PC-3 (cell line): ENCODE results near the gene CCDC80. TPM values are rescaled to one million over a fixed set of nuclear protein-coding genes. Genes with fewer than 3 reads are reported as not detected.

Source experiments
- ATAC-seq: fragments of 200-7000 bp; cut with Tn5 transposase; 2 replicates; pipeline ENCODE4 v1.9.1; 2020; ENCODE audit warnings: mild to moderate bottlenecking, moderate library complexity
- BruUV-seq: library from RNA; stranded (reverse); fragments of 400-500 nt; replicated peaks from 2 replicates; lab custom pipeline; 2021; lab: Mats Ljungman, UMichigan
- CTCF ChIA-PET: fragments of 300-600 bp; sonication (Branson Sonifier 250); formaldehyde crosslinking; loops from one replicate; lab custom pipeline; 2022; ENCODE audit warnings: antibody characterized with exemption; lab: Charles Lee
- POLR2A ChIA-PET: fragments of 300-600 bp; sonication (Branson Sonifier 250); formaldehyde crosslinking; loops from one replicate; lab custom pipeline; 2022; ENCODE audit warnings: antibody characterized with exemption; ENCODE audit not compliant: unreplicated experiment; lab: Charles Lee
- DNase-seq: peaks from one replicate; pipeline ENCODE4 v3.0.0-alpha.2; 2015
- H2AFZ ChIP-seq: fragments of 300-600 bp; sonication (generic); 2 replicates; pipeline ENCODE4 v1.6.0; 2016; ENCODE audit warnings: antibody characterized with exemption, low read length
- H3F3A ChIP-seq: fragments of 300-600 bp; sonication (generic); one replicate; pipeline ENCODE4 v1.6.0; 2017; ENCODE audit warnings: antibody characterized with exemption, low read length, control low read depth, mild to moderate bottlenecking; ENCODE audit not compliant: unreplicated experiment
- H3K27ac ChIP-seq: fragments of 300-600 bp; sonication (generic); 2 replicates; pipeline ENCODE4 v1.5.1; 2016; ENCODE audit warnings: mild to moderate bottlenecking, low read length
- H3K27me3 ChIP-seq: fragments of 300-600 bp; sonication (generic); 2 replicates; pipeline ENCODE4 v1.6.1; 2016; ENCODE audit warnings: low read length, mixed read lengths
- H3K36me3 ChIP-seq: fragments of 300-600 bp; sonication (generic); 2 replicates; pipeline ENCODE4 v1.6.1; 2016; ENCODE audit warnings: low read depth, mixed run types, low read length, mixed read lengths
- H3K4me1 ChIP-seq: fragments of 300-600 bp; sonication (generic); 2 replicates; pipeline ENCODE4 v1.5.1; 2016; ENCODE audit warnings: low read length; ENCODE audit not compliant: insufficient read depth
- H3K4me2 ChIP-seq: fragments of 300-600 bp; sonication (generic); 2 replicates; pipeline ENCODE4 v1.6.0; 2016; ENCODE audit warnings: low read length
- H3K4me3 ChIP-seq: fragments of 300-600 bp; sonication (generic); 2 replicates; pipeline ENCODE4 v1.5.1; 2016; ENCODE audit warnings: mild to moderate bottlenecking, low read length, mixed read lengths
- H3K79me2 ChIP-seq: fragments of 300-600 bp; sonication (generic); 2 replicates; pipeline ENCODE4 v1.6.1; 2017; ENCODE audit warnings: low read length, mixed read lengths
- H3K9ac ChIP-seq: fragments of 300-600 bp; sonication (generic); 2 replicates; pipeline ENCODE4 v1.6.0; 2016; ENCODE audit warnings: mild to moderate bottlenecking, low read length
- H3K9me2 ChIP-seq: fragments of 300-600 bp; sonication (generic); replicated peaks from 2 replicates; pipeline ENCODE4 v1.6.1; 2016; ENCODE audit warnings: mixed run types, low read length, mixed read lengths
- H3K9me3 ChIP-seq: fragments of 300-600 bp; sonication (generic); 2 replicates; pipeline ENCODE4 v1.6.1; 2016; ENCODE audit warnings: low read length, mixed read lengths
- H4K20me1 ChIP-seq: fragments of 300-600 bp; sonication (generic); 2 replicates; pipeline ENCODE4 v1.6.1; 2016; ENCODE audit warnings: low read length, mixed read lengths
- CTCF ChIP-seq: fragments of 300-600 bp; sonication (generic); conservative IDR thresholded peaks from 2 replicates; pipeline ENCODE4 v1.5.1; 2017; ENCODE audit warnings: antibody characterized with exemption, low read depth, mild to moderate bottlenecking, low read length
- EZH2 ChIP-seq: fragments of 300-600 bp; sonication (generic); IDR thresholded peaks from one replicate; pipeline ENCODE4 v1.6.1; 2017; ENCODE audit warnings: antibody characterized with exemption, mild to moderate bottlenecking, low read length; ENCODE audit not compliant: unreplicated experiment
- EZH2phosphoT487 ChIP-seq: fragments of 300-600 bp; sonication (generic); IDR thresholded peaks from 2 replicates; pipeline ENCODE4 v1.6.1; 2018; ENCODE audit warnings: mild to moderate bottlenecking, antibody characterized with exemption, low read length, borderline replicate concordance
- intact Hi-C: fragments of 100-400 bp; cut with micrococcal nuclease; formaldehyde crosslinking; loops from 2 replicates; pipeline ENCODE4 v1.9.0; 2023
- total RNA-seq: library from RNA; depleted of rRNA; stranded (reverse); fragments of >200 nt; gene quantifications from 2 replicates; pipeline ENCODE4 v1.2.3, GENCODE V29; 2014

Gene CCDC80
- total RNA-seq, 1 experiment from 2014 or later = 17.0 TPM

GRCh38 chr3:112557976-112558375 lies 83.0 kb downstream of the CCDC80 start:
- ChIA-PET CTCF (no interaction called here), POLR2A (no interaction called here)
- no peak overlapping the region for H3K27ac ChIP-seq
- H3F3A ChIP-seq = no peaks in the 10 kb centered on the region
- peaks cover 6% of the 10 kb centered on the region for H3K36me3 ChIP-seq
- peaks cover 24% of the 10 kb centered on the region for H3K4me1 ChIP-seq
- H3K4me3 ChIP-seq = no peak overlapping the region
- no peaks in the 10 kb centered on the region for H3K9me2 ChIP-seq
- ATAC-seq (no peak), DNase-seq (no peak)
- no TSS peak for BruUV-seq
- no peak overlapping the region for H2AFZ ChIP-seq
- intact Hi-C loops = no loop called here
- peaks cover 27% of the 10 kb centered on the region; the same call in 1 of the 2 replicates for H4K20me1 ChIP-seq
- no peak overlapping the region for H3K9ac ChIP-seq
- no peaks in the 10 kb centered on the region for H3K9me3 ChIP-seq
- H3K27me3 ChIP-seq = no peaks in the 10 kb centered on the region
- H3K79me2 ChIP-seq = peaks cover 77% of the 10 kb centered on the region
- H3K4me2 ChIP-seq = no peak overlapping the region
- TF ChIP-seq EZH2 (no peak), EZH2phosphoT487 (no peak), CTCF (no peak)

GRCh38 chr3:112555535-112556170 lies 85.3 kb downstream of the CCDC80 start:
- peak; percentile 85 for ATAC-seq
- CTCF ChIA-PET = interaction anchor here (0.6 to 0.7 kb wide), 2 partner anchors 159 to 444 kb away, joined by 3 read pairs; no protein-coding TSS in a partner anchor
- POLR2A ChIA-PET = interaction anchor here (0.7 kb wide), 1 partner anchor 92 kb away, joined by 4 read pairs; no protein-coding TSS in a partner anchor

More at GRCh38 chr3:112555535-112556170, 85.3 kb downstream of the CCDC80 start:
- peaks cover 92% of the 10 kb centered on the region for H3K79me2 ChIP-seq
- no peaks in the 10 kb centered on the region for H3K9me3 ChIP-seq
- DNase-seq = peak; percentile 17
- H3K27ac ChIP-seq = no peak overlapping the region
- peaks cover 27% of the 10 kb centered on the region; the same call in 1 of the 2 replicates for H4K20me1 ChIP-seq
- BruUV-seq = no TSS peak
- TF ChIP-seq CTCF = no peak
- TF ChIP-seq EZH2 = no peak
- TF ChIP-seq EZH2phosphoT487 = no peak
- H3F3A ChIP-seq = no peaks in the 10 kb centered on the region
- H3K36me3 ChIP-seq = peaks cover 6% of the 10 kb centered on the region
- H3K4me1 ChIP-seq = peaks cover 24% of the 10 kb centered on the region
- no peak overlapping the region for H2AFZ ChIP-seq
- no peak overlapping the region for H3K4me3 ChIP-seq
- H3K9ac ChIP-seq = no peak overlapping the region
- H3K9me2 ChIP-seq = no peaks in the 10 kb centered on the region
- intact Hi-C loops = no loop called here
- peak overlapping the region; percentile 14; the same call in 1 of the 2 replicates for H3K4me2 ChIP-seq
- H3K27me3 ChIP-seq = no peaks in the 10 kb centered on the region
